ENCODE measurements around the gene UNC79. TPM values are rescaled to one million over a fixed set of nuclear protein-coding genes. Genes with fewer than 3 reads are reported as not detected.

Gene UNC79
- total RNA-seq, 2 donors from 2014 or later, result 6.0 to 14.4 TPM

DNA sequence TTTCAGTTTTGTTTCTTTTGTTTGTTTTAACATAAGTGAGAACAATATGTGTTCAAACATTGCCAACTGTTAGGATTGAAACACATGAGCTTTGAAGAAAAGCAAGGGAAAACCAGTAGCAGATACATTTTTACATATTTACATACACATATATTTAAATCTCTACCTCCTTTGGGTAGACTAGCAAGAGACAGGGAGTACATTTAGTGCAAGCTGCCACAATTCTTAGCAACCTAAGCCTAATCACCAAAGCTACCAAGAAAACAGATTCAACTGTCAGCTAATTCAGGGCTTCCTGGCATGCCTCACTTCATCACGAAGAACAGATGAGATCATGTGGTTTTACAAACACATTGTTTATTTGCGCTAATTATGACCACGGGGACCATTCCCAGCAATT lies 214.5 kb downstream of the UNC79 start:
- Histone ChIP-seq H3K9me3 (ENCODE audit: control insufficient read depth, low read length) (peaks cover 6% of the 10 kb centered on the region), H3K4me1 (ENCODE audit: control insufficient read depth, insufficient read depth, low read length) (no peaks in the 10 kb centered on the region), H3K4me3 (ENCODE audit: low read length) (no peak overlapping the region), H3K36me3 (ENCODE audit: control insufficient read depth, insufficient read depth, low read length) (no peaks in the 10 kb centered on the region), H3K27me3 (ENCODE audit: control insufficient read depth, insufficient read depth, low read length, poor library complexity, severe bottlenecking) (no peaks in the 10 kb centered on the region), H3K27ac (ENCODE audit: low read depth, low read length) (no peak overlapping the region), H3K9ac (ENCODE audit: extremely low read depth, low read length, poor library complexity, severe bottlenecking) (no peak overlapping the region)
- Mint-ChIP-seq H3K36me3 (ENCODE audit: low read depth) (no peaks in the 10 kb centered on the region), H3K27ac (no peak overlapping the region), H3K4me1 (peaks cover 3% of the 10 kb centered on the region), H3K27me3 (ENCODE audit: insufficient read depth) (no peaks in the 10 kb centered on the region), H3K4me3 (no peak overlapping the region), H3K9me3 (peaks cover 10% of the 10 kb centered on the region)
- 83 to 86% methylated on average over 3 of the region's 3 CpGs for WGBS, 2 experiments (ENCODE audit: insufficient coverage in 1 of 2, insufficient read length in 1 of 2)
- no peak for TF ChIP-seq CTCF (conservative IDR thresholded peaks at IDR 0.05)
- no peak for DNase-seq

DNA sequence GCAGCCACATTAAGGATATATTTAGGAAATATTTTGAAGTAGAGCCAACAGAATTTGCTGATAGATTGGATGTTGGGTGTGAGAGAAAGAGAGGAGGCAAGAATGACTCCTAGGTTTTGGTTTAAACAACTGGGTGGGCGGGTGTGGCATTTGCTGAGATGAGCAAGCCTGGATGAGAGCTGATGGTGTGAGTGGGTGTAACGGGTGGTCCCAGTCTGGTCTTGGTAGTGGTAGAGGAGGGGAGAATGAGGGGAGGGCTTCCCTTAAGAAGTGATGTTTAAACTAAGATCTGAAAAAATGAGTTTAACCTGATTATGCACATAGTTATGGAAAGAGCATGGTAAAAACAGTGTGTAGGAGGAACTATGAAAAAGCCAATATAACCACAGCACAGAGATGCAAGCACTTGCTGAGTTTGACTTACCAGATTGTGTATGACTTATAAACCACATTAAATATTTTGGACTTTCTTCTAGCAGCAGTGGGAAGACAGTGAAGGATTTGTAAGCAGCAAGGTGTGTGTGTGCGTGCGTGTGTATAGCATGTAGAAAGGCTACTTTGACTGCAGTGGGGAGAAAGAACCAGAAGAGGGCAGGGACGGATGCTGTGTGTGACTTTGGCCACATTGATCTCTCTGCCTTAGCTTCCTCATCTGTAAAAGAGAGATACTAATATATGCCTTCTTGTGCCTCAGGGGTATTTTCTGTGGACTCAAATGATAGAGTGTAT lies 217.9 kb downstream of the UNC79 start:
- Histone ChIP-seq H3K9ac (ENCODE audit: extremely low read depth, low read length, poor library complexity, severe bottlenecking) (no peak overlapping the region), H3K4me3 (ENCODE audit: low read length) (no peak overlapping the region), H3K27ac (ENCODE audit: low read depth, low read length) (no peak overlapping the region), H3K36me3 (ENCODE audit: control insufficient read depth, insufficient read depth, low read length) (no peaks in the 10 kb centered on the region), H3K4me1 (ENCODE audit: control insufficient read depth, insufficient read depth, low read length) (no peaks in the 10 kb centered on the region), H3K9me3 (ENCODE audit: control insufficient read depth, low read length) (peaks cover 18% of the 10 kb centered on the region), H3K27me3 (ENCODE audit: control insufficient read depth, insufficient read depth, low read length, poor library complexity, severe bottlenecking) (no peaks in the 10 kb centered on the region)
- WGBS, 2 experiments (ENCODE audit: insufficient coverage in 1 of 2, insufficient read length in 1 of 2), result 60 to 64% methylated on average over 3 to 5 of the region's 5 CpGs
- Mint-ChIP-seq H3K27ac (no peak overlapping the region), H3K9me3 (peaks cover 10% of the 10 kb centered on the region), H3K4me3 (no peak overlapping the region), H3K36me3 (ENCODE audit: low read depth) (no peaks in the 10 kb centered on the region), H3K27me3 (ENCODE audit: insufficient read depth) (no peaks in the 10 kb centered on the region), H3K4me1 (peaks cover 3% of the 10 kb centered on the region)
- peak; percentile 79 for DNase-seq
- TF ChIP-seq CTCF (conservative IDR thresholded peaks at IDR 0.05), result peak; percentile 84

GRCh38 chr14:93654599-93654998 lies 223.9 kb downstream of the UNC79 start:
- no peaks in the 10 kb centered on the region for H3K27me3 ChIP-seq (ENCODE audit: control insufficient read depth, insufficient read depth, low read length, poor library complexity, severe bottlenecking)
- Mint-ChIP-seq H3K9me3 (peaks cover 10% of the 10 kb centered on the region), H3K36me3 (ENCODE audit: low read depth) (no peaks in the 10 kb centered on the region), H3K27ac (no peak overlapping the region), H3K4me1 (peaks cover 16% of the 10 kb centered on the region), H3K4me3 (no peak overlapping the region), H3K27me3 (ENCODE audit: insufficient read depth) (no peaks in the 10 kb centered on the region)
- H3K4me3 ChIP-seq (ENCODE audit: low read length), result no peak overlapping the region
- H3K4me1 ChIP-seq (ENCODE audit: control insufficient read depth, insufficient read depth, low read length), result no peaks in the 10 kb centered on the region
- DNase-seq, result no peak
- no peak overlapping the region for H3K27ac ChIP-seq (ENCODE audit: low read depth, low read length)
- H3K9ac ChIP-seq (ENCODE audit: extremely low read depth, low read length, poor library complexity, severe bottlenecking), result no peak overlapping the region
- 76 to 95% methylated on average over 2 to 5 of the region's 5 CpGs for WGBS, 2 experiments (ENCODE audit: insufficient coverage in 1 of 2, insufficient read length in 1 of 2)
- peaks cover 18% of the 10 kb centered on the region for H3K9me3 ChIP-seq (ENCODE audit: control insufficient read depth, low read length)
- TF ChIP-seq CTCF (conservative IDR thresholded peaks at IDR 0.05), result no peak
- no peaks in the 10 kb centered on the region for H3K36me3 ChIP-seq (ENCODE audit: control insufficient read depth, insufficient read depth, low read length)
